GOT3 (cell line): ENCODE measurements around the gene TRIM42.
A peak's percentile ranks its signal among the peaks of the same experiment; 100 is the strongest.

Experiments
- DNase-seq: peaks from one replicate; lab custom pipeline; 2025; ENCODE audit warnings: mixed read lengths; lab: John Stamatoyannopoulos, UW

The TRIM42 gene

GRCh38 chr3:140710711-140711389 lies 33.0 kb downstream of the TRIM42 start:
- no peak for DNase-seq

GRCh38 chr3:140711390-140712035 lies 33.6 kb downstream of the TRIM42 start:
- no peak for DNase-seq

GRCh38 chr3:140712301-140712700 lies 34.4 kb downstream of the TRIM42 start:
- DNase-seq, result no peak

- no peak for DNase-seq
Observed at GRCh38 chr3:140715035-140715434, 37.2 kb downstream of the TRIM42 start.

GRCh38 chr3:140717921-140718320 lies 40.1 kb downstream of the TRIM42 start:
- no peak for DNase-seq

- DNase-seq, result no peak
Observed at GRCh38 chr3:140719841-140720614, 42.2 kb downstream of the TRIM42 start.

GRCh38 chr3:140723576-140723975 lies 45.7 kb downstream of the TRIM42 start:
- DNase-seq, result no peak

- no peak for DNase-seq
Observed at GRCh38 chr3:140724856-140725812, 47.3 kb downstream of the TRIM42 start.

GRCh38 chr3:140726066-140726465 lies 48.2 kb downstream of the TRIM42 start:
- no peak for DNase-seq

- no peak for DNase-seq
Observed at GRCh38 chr3:140727886-140728285, 50.0 kb downstream of the TRIM42 start.

- DNase-seq, result no peak
Observed at GRCh38 chr3:140731440-140732119, 53.7 kb downstream of the TRIM42 start.

GRCh38 chr3:140733623-140734022 lies 55.8 kb downstream of the TRIM42 start:
- no peak for DNase-seq

GRCh38 chr3:140736863-140737460 lies 59.1 kb downstream of the TRIM42 start:
- DNase-seq, result peak; percentile 26

GRCh38 chr3:140742116-140742515 lies 64.3 kb downstream of the TRIM42 start:
- DNase-seq, result no peak

GRCh38 chr3:140748171-140748570 lies 70.3 kb downstream of the TRIM42 start:
- no peak for DNase-seq

- no peak for DNase-seq
Observed at GRCh38 chr3:140748903-140749302, 71.0 kb downstream of the TRIM42 start.
